Parathyroid adenoma (tissue), 2 donors: Measurements from ENCODE around the gene IGF1R.

Source experiments
- H2AFZ ChIP-seq: fragments of 300-600 bp; sonication (generic); one replicate; pipeline ENCODE4 v1.7.0; 2017; ENCODE audit warnings: antibody characterized with exemption, mild to moderate bottlenecking
- H3K27ac ChIP-seq: fragments of 300-600 bp; sonication (generic); one replicate; pipeline ENCODE4 v1.7.0; 2017
- H3K27me3 ChIP-seq: fragments of 300-600 bp; sonication (generic); one replicate; pipeline ENCODE4 v1.7.0; 2017; ENCODE audit warnings: low read length; ENCODE audit not compliant: control insufficient read depth, insufficient read depth
- H3K36me3 ChIP-seq: fragments of 300-600 bp; sonication (generic); one replicate; pipeline ENCODE4 v1.7.0; 2017; ENCODE audit warnings: low read length; ENCODE audit not compliant: control insufficient read depth, insufficient read depth
- H3K4me1 ChIP-seq: fragments of 300-600 bp; sonication (generic); one replicate; pipeline ENCODE4 v1.7.0; 2017; ENCODE audit warnings: control low read depth
- H3K4me2 ChIP-seq: fragments of 300-600 bp; sonication (generic); one replicate; pipeline ENCODE4 v1.7.0; 2017; ENCODE audit warnings: low read length
- H3K4me3 ChIP-seq: fragments of 300-600 bp; sonication (generic); one replicate; pipeline ENCODE4 v1.7.0; 2017; ENCODE audit warnings: low read depth, low read length
- H3K79me2 ChIP-seq: fragments of 300-600 bp; sonication (generic); one replicate; pipeline ENCODE4 v1.7.0; 2017; ENCODE audit warnings: control low read depth
- H3K9ac ChIP-seq: fragments of 300-600 bp; sonication (generic); one replicate; pipeline ENCODE4 v1.7.0; 2017; ENCODE audit warnings: mild to moderate bottlenecking
- H3K9me3 ChIP-seq: fragments of 300-600 bp; sonication (generic); one replicate; pipeline ENCODE4 v1.7.0; 2017; ENCODE audit warnings: low read length; ENCODE audit not compliant: control insufficient read depth
- TF ChIP-seq, protein P1 (sequence below): fragments of 300-600 bp; sonication (generic); IDR thresholded peaks from one replicate; pipeline ENCODE4 v1.7.0; 2017; ENCODE audit warnings: antibody characterized with exemption, mild to moderate bottlenecking
- donor health status: primary hyperparathyroidism.

The IGF1R gene

DNA sequence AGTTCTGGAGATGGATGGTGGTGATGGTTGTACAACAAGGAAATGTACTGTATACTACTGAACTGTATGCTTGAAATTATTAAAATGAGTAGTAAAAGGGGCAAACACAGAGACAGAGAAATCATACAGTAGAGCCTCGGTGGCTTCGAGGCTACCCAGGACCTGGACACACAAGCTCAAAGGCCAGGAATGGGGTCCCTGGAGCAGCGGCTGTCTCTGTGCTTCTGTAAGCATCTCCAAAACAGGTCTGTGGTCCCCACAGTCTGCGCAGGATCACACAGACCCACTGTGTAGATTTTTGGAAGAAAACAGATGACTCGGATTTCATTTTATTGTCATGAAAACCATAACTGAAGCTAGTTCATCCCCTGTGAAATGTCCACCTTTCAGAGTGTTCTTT lies 319.6 kb downstream of the IGF1R start:
- H3K36me3 ChIP-seq = no peaks in the 10 kb centered on the region
- H3K9me3 ChIP-seq = no peaks in the 10 kb centered on the region
- no peak overlapping the region for H3K4me3 ChIP-seq
- no peak overlapping the region for H3K4me2 ChIP-seq
- H3K27me3 ChIP-seq = no peaks in the 10 kb centered on the region
- TF ChIP-seq, protein P1, sequence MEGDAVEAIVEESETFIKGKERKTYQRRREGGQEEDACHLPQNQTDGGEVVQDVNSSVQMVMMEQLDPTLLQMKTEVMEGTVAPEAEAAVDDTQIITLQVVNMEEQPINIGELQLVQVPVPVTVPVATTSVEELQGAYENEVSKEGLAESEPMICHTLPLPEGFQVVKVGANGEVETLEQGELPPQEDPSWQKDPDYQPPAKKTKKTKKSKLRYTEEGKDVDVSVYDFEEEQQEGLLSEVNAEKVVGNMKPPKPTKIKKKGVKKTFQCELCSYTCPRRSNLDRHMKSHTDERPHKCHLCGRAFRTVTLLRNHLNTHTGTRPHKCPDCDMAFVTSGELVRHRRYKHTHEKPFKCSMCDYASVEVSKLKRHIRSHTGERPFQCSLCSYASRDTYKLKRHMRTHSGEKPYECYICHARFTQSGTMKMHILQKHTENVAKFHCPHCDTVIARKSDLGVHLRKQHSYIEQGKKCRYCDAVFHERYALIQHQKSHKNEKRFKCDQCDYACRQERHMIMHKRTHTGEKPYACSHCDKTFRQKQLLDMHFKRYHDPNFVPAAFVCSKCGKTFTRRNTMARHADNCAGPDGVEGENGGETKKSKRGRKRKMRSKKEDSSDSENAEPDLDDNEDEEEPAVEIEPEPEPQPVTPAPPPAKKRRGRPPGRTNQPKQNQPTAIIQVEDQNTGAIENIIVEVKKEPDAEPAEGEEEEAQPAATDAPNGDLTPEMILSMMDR = no peak
- no peak overlapping the region for H3K27ac ChIP-seq
- no peak overlapping the region for H3K9ac ChIP-seq
- H2AFZ ChIP-seq = no peak overlapping the region
- H3K79me2 ChIP-seq = no peaks in the 10 kb centered on the region
- H3K4me1 ChIP-seq = no peaks in the 10 kb centered on the region

DNA sequence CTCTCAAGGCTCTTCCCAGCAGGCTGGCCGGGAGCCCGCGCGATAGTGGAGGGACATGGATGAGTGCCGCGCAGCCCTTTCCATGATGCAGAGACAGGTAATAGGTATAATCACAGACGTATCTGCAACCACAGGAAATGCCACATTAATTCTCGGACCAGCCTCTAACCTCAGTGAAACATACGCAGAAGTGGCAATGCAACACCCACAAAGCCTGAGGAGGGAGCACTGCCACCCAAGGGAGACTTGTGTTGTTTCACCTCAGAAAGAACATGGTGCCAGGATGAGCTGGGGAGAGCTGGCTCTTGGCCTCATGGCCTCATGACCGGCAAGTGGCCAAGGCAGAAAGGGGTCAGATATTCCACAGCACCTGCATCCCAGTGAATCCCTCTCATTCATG lies 320.2 kb downstream of the IGF1R start:
- H3K4me1 ChIP-seq = no peaks in the 10 kb centered on the region
- TF ChIP-seq, protein P1 = no peak
- H2AFZ ChIP-seq = no peak overlapping the region
- H3K9ac ChIP-seq = no peak overlapping the region
- H3K36me3 ChIP-seq = no peaks in the 10 kb centered on the region
- H3K4me3 ChIP-seq = no peak overlapping the region
- no peak overlapping the region for H3K27ac ChIP-seq
- H3K4me2 ChIP-seq = no peak overlapping the region
- no peaks in the 10 kb centered on the region for H3K9me3 ChIP-seq
- H3K27me3 ChIP-seq = no peaks in the 10 kb centered on the region
- no peaks in the 10 kb centered on the region for H3K79me2 ChIP-seq

DNA sequence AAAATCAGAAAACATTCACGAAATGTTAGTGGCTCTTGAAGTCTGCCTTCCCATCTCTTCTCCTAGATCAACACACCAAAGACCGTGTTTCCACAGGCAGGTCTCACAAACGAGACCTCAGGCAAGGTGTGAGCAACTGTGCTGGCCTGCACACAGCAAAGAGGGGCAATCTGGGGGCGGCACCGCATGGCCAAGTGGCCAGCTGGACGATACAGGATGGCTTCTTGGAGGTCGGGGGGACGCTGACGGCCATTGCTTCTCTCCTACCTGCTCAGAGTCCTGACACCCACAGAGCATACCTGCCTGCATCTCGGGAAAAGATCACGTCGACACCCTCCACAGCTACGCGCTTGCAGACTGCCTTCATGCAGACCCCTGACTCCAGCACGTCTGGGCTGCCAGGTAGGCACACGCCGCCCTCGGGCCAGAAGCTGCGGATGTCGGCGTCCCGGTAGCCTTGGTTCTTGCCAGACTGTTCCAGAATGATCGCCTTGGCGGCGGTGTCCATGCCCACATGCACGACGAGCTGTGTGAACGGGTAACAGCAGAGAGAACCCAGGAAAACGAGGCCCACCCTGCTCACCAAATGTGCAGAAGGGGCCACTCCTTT lies 320.9 kb downstream of the IGF1R start:
- H3K9ac ChIP-seq = no peak overlapping the region
- H3K4me2 ChIP-seq = no peak overlapping the region
- H3K36me3 ChIP-seq = no peaks in the 10 kb centered on the region
- H3K79me2 ChIP-seq = no peaks in the 10 kb centered on the region
- no peak overlapping the region for H3K4me3 ChIP-seq
- no peak overlapping the region for H3K27ac ChIP-seq
- H2AFZ ChIP-seq = no peak overlapping the region
- no peaks in the 10 kb centered on the region for H3K4me1 ChIP-seq
- no peaks in the 10 kb centered on the region for H3K27me3 ChIP-seq
- TF ChIP-seq, protein P1 = no peak
- H3K9me3 ChIP-seq = no peaks in the 10 kb centered on the region

DNA sequence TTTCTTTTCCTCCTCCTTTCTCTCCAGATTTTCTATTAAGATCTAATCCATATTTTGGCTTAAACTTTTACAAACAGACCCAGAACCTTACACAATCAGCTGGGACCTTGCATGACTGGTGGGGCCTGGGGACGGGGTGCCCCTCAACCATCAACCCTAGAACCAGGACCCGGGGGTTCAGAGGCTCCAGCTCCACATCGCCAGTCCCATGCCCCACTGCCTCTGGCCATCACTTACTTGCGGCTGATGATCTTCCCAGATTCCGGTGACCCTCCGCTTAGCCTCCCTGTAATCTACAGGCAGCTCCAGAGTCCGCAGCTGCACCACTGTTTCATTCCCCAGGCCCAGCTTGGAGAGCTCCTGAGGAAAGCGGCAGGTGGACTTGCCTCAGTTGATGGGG lies 322.5 kb downstream of the IGF1R start:
- no peak overlapping the region for H3K4me3 ChIP-seq
- no peaks in the 10 kb centered on the region for H3K36me3 ChIP-seq
- TF ChIP-seq, protein P1 = no peak
- no peaks in the 10 kb centered on the region for H3K79me2 ChIP-seq
- H3K4me1 ChIP-seq = no peaks in the 10 kb centered on the region
- H3K27ac ChIP-seq = no peak overlapping the region
- no peak overlapping the region for H2AFZ ChIP-seq
- no peaks in the 10 kb centered on the region for H3K27me3 ChIP-seq
- no peaks in the 10 kb centered on the region for H3K9me3 ChIP-seq
- no peak overlapping the region for H3K4me2 ChIP-seq
- H3K9ac ChIP-seq = no peak overlapping the region

DNA sequence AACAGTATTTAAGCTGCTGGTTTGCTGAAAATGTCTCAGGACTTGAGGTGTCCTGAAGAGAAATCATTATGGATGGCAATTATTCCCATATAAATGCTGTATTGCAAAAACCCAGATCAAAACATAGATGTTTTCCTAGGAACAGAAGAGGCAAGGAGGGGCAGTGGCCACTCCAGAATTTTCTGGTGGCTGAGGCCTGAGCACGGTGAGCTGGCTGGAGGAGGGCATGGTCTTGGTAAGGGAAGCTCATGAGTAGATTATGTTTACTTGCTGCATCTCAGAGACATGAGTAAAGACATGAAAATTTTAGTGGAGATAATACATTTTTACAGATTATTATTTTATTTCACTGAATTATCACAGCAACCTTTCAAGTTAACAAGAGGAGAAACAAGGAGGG lies 328.2 kb downstream of the IGF1R start:
- no peaks in the 10 kb centered on the region for H3K79me2 ChIP-seq
- no peaks in the 10 kb centered on the region for H3K9me3 ChIP-seq
- H3K27ac ChIP-seq = no peak overlapping the region
- H3K4me1 ChIP-seq = no peaks in the 10 kb centered on the region
- TF ChIP-seq, protein P1 = no peak
- no peaks in the 10 kb centered on the region for H3K27me3 ChIP-seq
- no peak overlapping the region for H3K9ac ChIP-seq
- H3K4me3 ChIP-seq = no peak overlapping the region
- no peak overlapping the region for H3K4me2 ChIP-seq
- no peak overlapping the region for H2AFZ ChIP-seq
- no peaks in the 10 kb centered on the region for H3K36me3 ChIP-seq
